Activated T-helper 1 cell treated with anti-CD3 and anti-CD28 coated beads, Interleukin-12 subunit alpha, Interleukin-12 subunit beta, Interleukin-2, Interleukin-4 antibody, amounts not matched to agents 30 ng/mL and 10 ng/mL and 1 ng/mL, durations not matched to agents 14 hours and 24 hours and 36 hours (primary cell): ENCODE results near the gene C2CD3. TPM values are rescaled to one million over a fixed set of nuclear protein-coding genes. Genes with fewer than 3 reads are reported as not detected.

Experiments
- DNase-seq: peaks from one replicate; pipeline ENCODE4 v3.0.0; 2021; ENCODE audit warnings: low spot score
- H3K27ac Mint-ChIP-seq: one replicate; pipeline ENCODE4 v1.8.0; 2021; ENCODE audit warnings: mild to moderate bottlenecking, mixed read lengths
- H3K27me3 Mint-ChIP-seq: one replicate; pipeline ENCODE4 v1.8.0; 2022; ENCODE audit warnings: mild to moderate bottlenecking, moderate library complexity, mixed read lengths; ENCODE audit not compliant: insufficient read depth
- H3K36me3 Mint-ChIP-seq: one replicate; pipeline ENCODE4 v1.8.0; 2021; ENCODE audit warnings: low read depth, mixed read lengths
- H3K4me1 Mint-ChIP-seq: one replicate; pipeline ENCODE4 v1.8.0; 2021; ENCODE audit warnings: low read depth, mixed read lengths
- H3K4me3 Mint-ChIP-seq: one replicate; pipeline ENCODE4 v1.8.0; 2021; ENCODE audit warnings: mild to moderate bottlenecking, moderate library complexity, mixed read lengths
- H3K9me3 Mint-ChIP-seq: one replicate; pipeline ENCODE4 v1.8.0; 2021; ENCODE audit warnings: mixed read lengths
- intact Hi-C: fragments of 100-400 bp; cut with micrococcal nuclease; formaldehyde crosslinking; loops from one replicate; pipeline ENCODE4 v1.15.1; 2024
- total RNA-seq: library from RNA; stranded (reverse); gene quantifications from 2 replicates; pipeline ENCODE4 v1.2.3, GENCODE V29; 2022

Gene C2CD3
- total RNA-seq, 1 donor from 2014 or later: 49.5 TPM

- intact Hi-C loops: loop anchor here (1.0 to 5.0 kb wide), 4 partner anchors 16 to 512 kb away; partner anchors contain the start of genes COA4, LIPT2, PAAF1 and PGM2L1
Measured at GRCh38 chr11:73980001-73980961, 190.5 kb downstream of the C2CD3 start.

DNA sequence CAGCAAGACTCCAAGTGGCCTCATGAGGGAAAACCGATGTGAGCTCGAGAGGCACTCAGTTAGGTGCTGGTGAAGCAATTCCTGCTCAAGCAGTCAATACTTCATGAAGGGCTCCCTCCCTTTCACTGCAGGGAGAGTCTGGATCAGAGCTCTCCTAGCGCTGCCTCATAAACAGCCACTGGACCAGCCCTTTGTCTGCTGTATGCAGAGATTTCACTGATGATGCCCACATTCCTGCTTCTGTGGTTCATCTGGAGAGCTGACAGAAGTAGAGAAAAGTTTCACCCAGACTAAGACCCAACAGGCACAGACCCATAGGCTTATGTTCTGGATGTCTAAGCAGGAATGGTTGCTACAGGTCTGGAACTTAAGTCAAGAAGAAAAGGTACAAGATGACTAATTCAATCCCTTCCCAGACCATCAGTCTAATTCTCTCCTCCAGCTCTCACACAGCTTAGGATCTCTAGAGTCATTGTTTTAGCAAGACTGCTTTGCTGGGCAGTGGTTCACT is 192.2 kb downstream of the C2CD3 start:
- Mint-ChIP-seq H3K27ac (peak overlapping the region; percentile 98), H3K4me1 (peaks cover 77% of the 10 kb centered on the region), H3K36me3 (peaks cover 82% of the 10 kb centered on the region), H3K9me3 (no peaks in the 10 kb centered on the region), H3K27me3 (no peaks in the 10 kb centered on the region), H3K4me3 (peak overlapping the region; percentile 100)
- DNase-seq: no peak
- intact Hi-C loops: no loop called here

More at GRCh38 chr11:73980001-73980961, 190.5 kb downstream of the C2CD3 start:
- Mint-ChIP-seq H3K36me3 (peaks cover 66% of the 10 kb centered on the region), H3K27me3 (no peaks in the 10 kb centered on the region), H3K4me3 (peak overlapping the region; percentile 100), H3K27ac (peak overlapping the region; percentile 94), H3K4me1 (peaks cover 76% of the 10 kb centered on the region), H3K9me3 (no peaks in the 10 kb centered on the region)
- DNase-seq: peak; percentile 83

- Mint-ChIP-seq H3K27ac (peak overlapping the region; percentile 98), H3K36me3 (peaks cover 83% of the 10 kb centered on the region), H3K4me1 (peaks cover 77% of the 10 kb centered on the region), H3K4me3 (peak overlapping the region; percentile 100), H3K27me3 (no peaks in the 10 kb centered on the region), H3K9me3 (no peaks in the 10 kb centered on the region)
- intact Hi-C loops: no loop called here
- no peak for DNase-seq
Measured at GRCh38 chr11:73977856-73978519, 192.8 kb downstream of the C2CD3 start.

GRCh38 chr11:73976451-73977151 is 194.2 kb downstream of the C2CD3 start:
- Mint-ChIP-seq H3K4me1 (peaks cover 91% of the 10 kb centered on the region), H3K27me3 (no peaks in the 10 kb centered on the region), H3K36me3 (peaks cover 75% of the 10 kb centered on the region)

GRCh38 chr11:73975479-73975757 is 195.4 kb downstream of the C2CD3 start:
- DNase-seq: no peak
- peaks cover 89% of the 10 kb centered on the region for H3K4me1 Mint-ChIP-seq
- peaks cover 64% of the 10 kb centered on the region for H3K36me3 Mint-ChIP-seq
- intact Hi-C loops: no loop called here
- H3K4me3 Mint-ChIP-seq: peak overlapping the region; percentile 56
- H3K27me3 Mint-ChIP-seq: no peaks in the 10 kb centered on the region
- H3K9me3 Mint-ChIP-seq: no peaks in the 10 kb centered on the region
- peak overlapping the region; percentile 75 for H3K27ac Mint-ChIP-seq

More at GRCh38 chr11:73976451-73977151, 194.2 kb downstream of the C2CD3 start:
- Mint-ChIP-seq H3K4me3 (peak overlapping the region; percentile 100), H3K27ac (peak overlapping the region; percentile 81), H3K9me3 (no peaks in the 10 kb centered on the region)
- intact Hi-C loops: no loop called here
- no peak for DNase-seq

DNA sequence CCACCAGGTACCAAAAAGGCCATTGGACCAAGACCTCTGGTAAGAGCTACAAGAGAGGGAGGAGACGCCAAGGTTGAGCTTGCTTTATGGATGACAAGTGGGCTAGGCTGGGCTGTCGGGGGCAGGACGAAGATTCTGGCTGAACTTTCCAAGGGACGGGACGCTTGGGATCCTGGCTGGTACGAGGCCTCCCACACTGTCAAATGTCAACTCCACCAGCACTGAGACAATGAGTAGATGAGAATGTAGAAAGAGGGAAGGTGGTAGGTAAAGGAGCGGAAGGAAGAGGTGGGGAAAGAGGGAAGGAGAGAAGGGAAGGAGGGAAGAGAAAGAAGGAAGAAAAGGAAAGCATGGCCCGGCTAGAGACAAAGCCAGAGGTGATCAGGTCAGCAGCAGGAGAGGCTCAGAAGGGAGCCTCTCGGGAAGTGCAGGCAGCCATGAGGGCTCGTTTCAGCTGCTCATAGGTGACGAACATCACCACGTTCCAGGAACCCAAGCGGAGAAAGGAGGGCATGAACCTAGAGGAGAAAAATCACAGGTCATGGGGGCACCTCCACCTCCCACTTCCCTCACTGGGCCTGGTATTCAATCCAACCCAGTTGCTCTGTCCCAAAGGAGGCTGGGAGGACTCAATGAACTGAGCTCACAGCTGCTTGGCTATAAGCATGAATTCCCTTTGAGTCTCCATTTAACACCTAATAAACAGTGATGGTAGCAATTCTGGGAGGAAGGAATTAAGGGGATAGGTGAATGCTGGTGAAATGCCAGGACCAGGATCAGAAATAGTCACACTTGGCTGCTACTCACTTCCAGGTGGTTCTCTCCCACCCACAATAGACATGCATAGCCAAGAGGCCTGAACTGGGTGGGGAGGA is 196.0 kb downstream of the C2CD3 start:
- Mint-ChIP-seq H3K36me3 (peaks cover 58% of the 10 kb centered on the region), H3K4me3 (peak overlapping the region; percentile 61), H3K9me3 (no peaks in the 10 kb centered on the region), H3K4me1 (peaks cover 88% of the 10 kb centered on the region), H3K27ac (peak overlapping the region; percentile 75), H3K27me3 (no peaks in the 10 kb centered on the region)
- no peak for DNase-seq
- intact Hi-C loops: loop anchor here (1.0 kb wide), 1 partner anchor 7 kb away; the partner anchor contains the start of gene UCP2

- intact Hi-C loops: no loop called here
- Mint-ChIP-seq H3K4me3 (peak overlapping the region; percentile 25), H3K4me1 (peaks cover 85% of the 10 kb centered on the region), H3K27ac (peak overlapping the region; percentile 69), H3K9me3 (no peaks in the 10 kb centered on the region), H3K27me3 (no peaks in the 10 kb centered on the region), H3K36me3 (peaks cover 43% of the 10 kb centered on the region)
- DNase-seq: no peak
Measured at GRCh38 chr11:73972620-73973449, 198.0 kb downstream of the C2CD3 start.

- intact Hi-C loops: no loop called here
- Mint-ChIP-seq H3K36me3 (peaks cover 36% of the 10 kb centered on the region), H3K4me3 (no peak overlapping the region), H3K4me1 (peaks cover 79% of the 10 kb centered on the region), H3K27me3 (no peaks in the 10 kb centered on the region), H3K9me3 (no peaks in the 10 kb centered on the region), H3K27ac (peak overlapping the region; percentile 69)
- DNase-seq: no peak
Measured at GRCh38 chr11:73972187-73972586, 198.6 kb downstream of the C2CD3 start.

GRCh38 chr11:73971175-73971719 is 199.6 kb downstream of the C2CD3 start:
- no peak for DNase-seq
- intact Hi-C loops: no loop called here
- Mint-ChIP-seq H3K9me3 (no peaks in the 10 kb centered on the region), H3K4me1 (peaks cover 70% of the 10 kb centered on the region), H3K4me3 (no peak overlapping the region), H3K27ac (peak overlapping the region; percentile 69), H3K27me3 (no peaks in the 10 kb centered on the region), H3K36me3 (peaks cover 30% of the 10 kb centered on the region)

DNA sequence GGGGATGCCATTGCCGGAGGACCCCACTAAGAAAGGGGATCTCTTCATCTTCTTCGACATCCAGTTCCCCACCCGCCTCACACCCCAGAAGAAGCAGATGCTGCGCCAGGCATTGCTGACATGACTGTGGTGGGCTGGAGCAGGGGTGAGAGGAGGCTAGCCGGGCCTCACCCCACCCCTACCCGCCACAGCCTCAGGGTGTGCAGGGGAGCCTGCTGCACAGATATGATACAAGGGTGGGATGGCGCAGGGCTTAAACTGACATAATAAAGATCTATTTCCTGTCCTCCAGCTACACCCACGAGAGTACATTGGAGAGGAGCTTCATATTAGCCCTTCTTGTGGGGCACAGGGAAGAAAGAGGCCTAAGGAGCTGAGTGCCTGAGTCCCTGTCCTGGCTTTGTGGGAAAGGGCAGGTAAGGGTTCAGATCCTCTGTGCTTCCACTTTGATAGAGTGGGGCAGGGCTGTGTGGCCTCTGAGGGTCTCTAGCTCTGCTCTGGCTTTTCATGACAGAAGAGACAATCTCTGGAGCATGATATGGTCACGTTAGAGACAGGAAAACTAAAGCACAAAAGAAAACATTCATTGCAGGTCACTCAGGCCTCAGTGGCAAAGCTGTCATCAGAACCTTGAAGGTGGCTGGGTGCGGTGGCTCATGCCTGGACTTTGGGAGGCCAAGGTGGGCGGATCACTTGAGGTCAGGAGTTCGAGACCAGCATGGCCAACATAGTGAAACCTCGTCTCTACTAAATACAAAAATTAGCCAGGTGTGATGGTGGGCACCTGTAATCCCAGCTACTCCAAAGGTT is 200.6 kb downstream of the C2CD3 start:
- H3K27ac Mint-ChIP-seq: peak overlapping the region; percentile 64
- H3K36me3 Mint-ChIP-seq: peaks cover 20% of the 10 kb centered on the region
- peaks cover 70% of the 10 kb centered on the region for H3K4me1 Mint-ChIP-seq
- no peaks in the 10 kb centered on the region for H3K9me3 Mint-ChIP-seq
- no peaks in the 10 kb centered on the region for H3K27me3 Mint-ChIP-seq
- intact Hi-C loops: no loop called here
- DNase-seq: no peak
- no peak overlapping the region for H3K4me3 Mint-ChIP-seq
